Hepatic stellate cell (primary cell): ENCODE measurements around the gene CENPI.
"Not testable (repeated sequence)": the region's sequence is repeated elsewhere in the genome, so short reads cannot be mapped to it uniquely, and the experiment has no call there.

Experiments used
- DNase-seq: peaks from one replicate; pipeline ENCODE4 v3.0.0; 2011; ENCODE audit warnings: low spot score

Gene CENPI, protein sequence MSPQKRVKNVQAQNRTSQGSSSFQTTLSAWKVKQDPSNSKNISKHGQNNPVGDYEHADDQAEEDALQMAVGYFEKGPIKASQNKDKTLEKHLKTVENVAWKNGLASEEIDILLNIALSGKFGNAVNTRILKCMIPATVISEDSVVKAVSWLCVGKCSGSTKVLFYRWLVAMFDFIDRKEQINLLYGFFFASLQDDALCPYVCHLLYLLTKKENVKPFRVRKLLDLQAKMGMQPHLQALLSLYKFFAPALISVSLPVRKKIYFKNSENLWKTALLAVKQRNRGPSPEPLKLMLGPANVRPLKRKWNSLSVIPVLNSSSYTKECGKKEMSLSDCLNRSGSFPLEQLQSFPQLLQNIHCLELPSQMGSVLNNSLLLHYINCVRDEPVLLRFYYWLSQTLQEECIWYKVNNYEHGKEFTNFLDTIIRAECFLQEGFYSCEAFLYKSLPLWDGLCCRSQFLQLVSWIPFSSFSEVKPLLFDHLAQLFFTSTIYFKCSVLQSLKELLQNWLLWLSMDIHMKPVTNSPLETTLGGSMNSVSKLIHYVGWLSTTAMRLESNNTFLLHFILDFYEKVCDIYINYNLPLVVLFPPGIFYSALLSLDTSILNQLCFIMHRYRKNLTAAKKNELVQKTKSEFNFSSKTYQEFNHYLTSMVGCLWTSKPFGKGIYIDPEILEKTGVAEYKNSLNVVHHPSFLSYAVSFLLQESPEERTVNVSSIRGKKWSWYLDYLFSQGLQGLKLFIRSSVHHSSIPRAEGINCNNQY

DNA sequence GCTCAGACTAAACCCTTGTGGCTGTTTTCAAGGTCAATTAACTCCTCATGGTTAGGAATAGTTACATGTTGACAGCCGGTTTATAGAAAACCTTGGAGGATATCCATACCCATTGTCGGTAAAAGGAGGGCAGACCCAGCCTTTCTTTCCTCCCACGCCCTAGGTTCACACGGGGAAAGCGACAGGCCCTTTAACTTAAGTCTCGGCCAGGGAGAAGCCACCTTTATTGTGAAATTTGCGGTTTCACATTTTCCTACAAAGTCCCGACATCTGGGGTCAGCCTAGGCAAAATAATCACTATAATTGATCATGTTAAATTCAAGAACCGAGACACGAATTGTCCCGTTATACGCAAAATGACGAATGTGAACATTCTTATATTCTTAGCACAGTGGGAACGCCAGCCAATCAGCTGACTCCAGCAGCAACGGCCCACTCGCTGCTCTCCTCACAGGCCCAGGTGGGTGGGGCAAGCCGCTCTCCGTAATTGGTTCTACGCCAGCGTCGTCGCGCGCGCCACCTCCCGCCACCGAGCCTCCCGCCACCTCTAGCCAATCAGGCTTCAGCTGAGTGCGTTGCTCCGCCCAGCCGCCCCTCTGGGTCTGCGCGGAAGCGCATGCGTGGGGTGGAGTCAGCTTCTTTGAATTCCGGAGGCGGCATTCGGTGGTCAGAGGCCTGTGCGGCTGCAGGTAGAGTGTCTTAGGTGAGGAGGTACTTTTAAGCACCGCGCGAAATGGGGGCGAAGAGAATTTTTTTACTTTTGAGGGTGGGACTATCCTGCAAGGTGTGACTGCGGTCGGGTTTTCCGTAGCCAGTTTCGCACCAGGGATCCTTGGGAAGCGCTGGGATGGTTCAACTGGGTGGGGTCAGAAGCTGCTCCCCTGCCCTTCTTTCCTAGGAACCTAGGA, at the start of gene CENPI:
TSS of gene CENPI (plus strand) at position 659 of the 908 bp plus-strand sequence. CDS start 2,867 bp downstream, outside the sequence.
- peak; percentile 95 for DNase-seq

DNA sequence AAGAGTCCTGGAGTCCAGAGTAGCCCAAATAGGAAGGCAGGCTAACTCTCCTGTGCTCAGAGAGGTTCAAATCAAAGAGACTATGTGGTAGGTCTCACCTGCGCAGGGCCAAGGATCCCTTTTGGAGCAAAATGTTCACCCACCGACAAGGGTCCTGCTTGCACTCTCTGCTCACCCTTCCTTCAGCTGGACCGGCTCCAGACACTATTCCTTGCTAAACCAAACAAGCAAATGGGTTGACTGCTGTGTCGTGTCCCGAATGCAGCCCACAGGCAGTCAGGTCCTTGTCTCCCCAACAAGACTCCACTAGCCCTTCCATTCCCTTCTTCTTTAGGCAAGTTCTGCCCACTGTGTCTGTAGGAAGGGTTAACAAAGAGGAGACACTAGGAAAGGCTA, 46.9 kb upstream of the CENPI start:
- no peak for DNase-seq

DNA sequence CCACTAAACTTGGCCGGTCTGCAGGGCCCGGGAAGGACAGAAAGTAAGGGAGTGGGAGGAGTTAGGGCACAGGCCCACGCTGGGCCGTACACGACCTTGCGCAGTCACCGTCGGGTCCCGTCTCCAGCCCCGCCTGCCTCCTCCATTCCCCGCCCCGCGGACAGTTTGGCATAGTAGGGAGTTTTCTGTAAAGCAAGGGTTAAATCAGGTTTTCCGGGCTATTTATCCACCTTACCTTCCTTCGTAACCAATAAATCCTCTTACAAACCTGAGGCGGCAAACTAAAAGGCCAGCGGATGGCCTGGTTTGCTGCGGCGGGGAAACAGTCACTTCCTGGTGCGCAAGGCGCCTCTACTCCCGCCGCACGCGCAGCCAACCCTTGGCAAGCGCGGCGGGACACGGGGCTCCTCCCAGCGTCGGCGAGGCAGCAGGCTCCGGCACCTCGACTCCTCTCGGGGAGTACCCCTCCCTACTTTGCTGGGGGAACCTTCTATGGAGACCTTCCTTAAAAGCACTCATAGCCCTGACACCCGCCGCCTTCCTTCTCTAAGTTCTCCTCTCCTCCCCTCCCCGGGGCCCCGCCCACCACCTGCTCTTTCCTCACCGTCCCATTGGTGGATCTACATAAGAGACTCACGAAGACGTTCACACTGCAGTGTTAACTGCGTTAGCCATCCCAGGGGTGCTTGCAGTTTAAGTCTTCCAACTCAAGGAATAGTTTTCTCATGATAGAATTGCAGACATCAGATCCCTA, 46.3 kb upstream of the CENPI start, which contains the start of gene TRMT2B:
TSS of gene TRMT2B (minus strand) at position 563 of the 754 bp plus-strand sequence. CDS start 9,822 bp downstream, outside the sequence.
- DNase-seq = peak; percentile 67

DNA sequence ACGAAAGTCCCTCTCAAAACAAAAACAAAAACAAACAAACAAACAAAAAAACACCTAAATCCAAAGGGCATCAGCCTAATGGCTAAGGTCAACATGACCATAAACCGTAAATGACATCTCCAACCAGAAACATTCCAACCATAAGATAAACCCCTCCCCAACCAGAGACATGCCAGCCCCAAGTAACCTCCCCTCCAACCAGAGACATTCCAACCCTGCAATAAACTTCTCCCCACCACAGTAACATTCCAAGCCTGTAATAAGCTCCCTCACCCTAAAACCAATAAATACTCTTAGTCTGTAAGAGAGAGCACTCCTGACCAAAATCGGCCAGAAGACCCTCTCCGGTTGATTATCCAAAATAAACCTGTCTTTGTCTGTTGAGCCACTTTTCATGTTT, 41.5 kb upstream of the CENPI start:
- not testable (repeated sequence) for DNase-seq

DNA sequence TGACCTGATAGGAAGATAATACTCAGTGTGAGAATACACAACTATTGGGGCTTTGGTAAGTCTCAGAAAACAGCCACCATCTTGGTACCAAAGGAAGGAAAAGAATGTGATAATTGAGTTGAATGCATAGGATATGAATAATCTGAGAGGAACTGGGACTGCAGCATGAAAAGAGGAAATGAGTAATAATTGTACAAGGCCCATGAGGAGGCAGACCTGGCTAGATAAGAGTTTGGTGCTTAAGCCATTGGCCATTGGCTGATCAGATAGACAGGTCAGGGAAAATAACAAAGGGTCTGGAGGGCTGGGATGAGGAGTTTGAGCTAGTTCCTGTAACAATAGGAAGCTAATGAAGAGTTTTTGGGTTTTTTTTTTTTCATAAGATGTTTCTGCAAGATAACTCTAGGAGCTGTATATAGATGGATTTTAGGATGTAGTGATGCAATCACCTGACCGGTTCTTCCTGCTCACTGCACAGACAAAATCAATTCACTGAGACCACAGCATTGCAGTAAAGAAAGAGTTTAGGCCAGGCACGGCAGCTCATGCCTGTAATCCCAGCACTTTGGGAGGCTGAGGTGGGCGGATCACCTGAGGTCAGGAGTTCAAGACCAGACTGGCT, 40.8 kb upstream of the CENPI start:
- DNase-seq = peak; percentile 45

DNA sequence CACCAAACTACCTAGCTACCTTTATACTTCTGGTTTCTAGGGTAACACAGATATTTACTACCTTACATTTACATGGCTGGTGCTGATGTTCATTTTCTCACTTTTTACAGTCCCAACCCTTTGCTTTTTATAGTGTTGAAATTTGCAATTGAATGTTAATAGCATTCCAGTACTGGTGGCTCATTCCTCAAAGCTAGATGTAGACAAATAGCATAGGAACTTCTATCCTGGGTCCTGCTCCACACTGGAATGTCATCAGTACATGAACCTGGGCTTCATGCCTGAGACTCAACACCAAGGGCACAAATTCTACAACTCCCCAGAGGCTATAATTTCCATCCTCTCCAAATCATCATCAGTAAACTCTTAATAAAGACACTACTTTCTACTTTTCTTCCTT, 35.8 kb upstream of the CENPI start:
- DNase-seq = no peak

DNA sequence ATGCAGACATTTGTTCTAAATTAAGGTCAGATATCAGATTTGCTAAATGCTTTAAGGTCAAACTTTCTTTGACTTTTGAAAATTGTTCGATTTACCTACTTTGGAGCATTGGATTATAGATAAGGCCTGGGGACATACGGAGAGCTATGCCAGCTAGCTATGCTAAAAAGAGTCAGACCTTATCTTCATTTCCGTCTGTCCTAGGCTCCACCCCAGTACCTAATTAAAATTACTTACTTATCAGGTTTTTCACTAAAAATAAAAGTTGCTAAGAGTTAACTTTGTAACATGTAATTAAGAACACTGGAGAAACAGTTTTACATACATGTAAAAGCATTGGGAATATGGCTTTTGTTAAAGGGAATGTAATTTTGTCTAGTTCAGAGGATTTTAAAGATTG, 26.4 kb upstream of the CENPI start:
- no peak for DNase-seq

DNA sequence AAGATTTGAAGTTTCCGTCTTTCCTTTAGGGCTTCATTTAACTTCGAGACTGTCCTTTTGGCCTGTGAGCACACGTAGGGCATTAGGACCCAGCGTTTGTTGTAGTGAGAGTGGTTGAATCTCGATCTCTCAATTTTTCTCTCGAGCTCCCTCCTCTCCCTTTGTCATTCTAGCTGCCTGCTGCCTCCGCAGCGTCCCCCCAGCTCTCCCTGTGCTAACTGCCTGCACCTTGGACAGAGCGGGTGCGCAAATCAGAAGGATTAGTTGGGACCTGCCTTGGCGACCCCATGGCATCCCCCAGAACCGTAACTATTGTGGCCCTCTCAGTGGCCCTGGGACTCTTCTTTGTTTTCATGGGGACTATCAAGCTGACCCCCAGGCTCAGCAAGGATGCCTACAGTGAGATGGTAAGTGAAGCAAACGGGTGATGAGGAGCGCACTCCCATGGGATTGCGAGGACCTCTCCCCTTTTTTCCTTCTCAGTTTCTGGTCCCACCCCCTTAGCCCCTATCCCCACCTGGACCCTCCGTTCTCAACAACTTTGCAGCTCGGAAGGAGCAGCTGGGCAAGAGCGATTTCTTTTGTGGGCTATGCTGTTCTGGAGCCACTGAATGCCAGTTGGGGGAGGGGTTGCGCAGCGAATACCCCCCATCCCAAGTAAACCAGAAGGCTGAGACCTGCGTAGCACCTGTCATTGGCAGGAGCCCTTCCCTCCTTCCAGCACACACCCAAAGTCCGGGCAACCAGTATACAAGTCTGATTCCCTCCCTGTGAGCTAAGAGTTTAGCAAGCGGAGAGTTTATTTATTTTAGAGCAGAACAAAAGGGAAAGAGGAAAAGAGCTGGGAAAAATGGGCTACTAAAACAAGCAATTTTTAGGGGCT, 19.0 kb upstream of the CENPI start, which contains the start of gene TMEM35A:
TSS of gene TMEM35A (plus strand) at position 164 of the 883 bp plus-strand sequence. CDS start at position 288, 124 bp downstream.
- DNase-seq = no peak

DNA sequence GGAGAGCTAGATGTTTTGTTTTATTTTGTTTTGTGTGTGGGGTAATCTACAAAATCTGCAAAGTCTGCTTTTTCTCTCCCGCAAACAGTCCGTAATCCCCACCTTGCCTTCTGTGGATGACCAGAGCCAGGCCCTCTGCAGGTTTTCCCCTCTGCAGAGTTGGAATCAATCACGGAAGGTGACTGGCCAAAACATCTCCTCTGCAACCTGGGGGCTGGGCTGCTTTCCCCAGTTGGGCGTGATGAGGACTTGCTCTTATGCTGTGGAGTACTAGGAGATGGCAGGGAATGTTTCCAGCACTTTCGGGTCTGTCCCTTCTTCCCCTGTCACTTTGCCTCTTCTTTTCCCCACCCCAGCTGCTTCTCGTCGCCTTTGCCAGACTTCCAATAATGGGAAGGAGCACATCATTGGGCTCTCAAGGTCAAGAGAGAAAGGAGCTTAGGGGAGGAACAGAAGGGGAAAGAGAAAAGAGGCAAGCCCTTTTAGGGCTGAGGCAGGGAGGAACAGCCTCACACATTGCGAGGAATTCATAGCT, 18.2 kb upstream of the CENPI start:
- DNase-seq = no peak

DNA sequence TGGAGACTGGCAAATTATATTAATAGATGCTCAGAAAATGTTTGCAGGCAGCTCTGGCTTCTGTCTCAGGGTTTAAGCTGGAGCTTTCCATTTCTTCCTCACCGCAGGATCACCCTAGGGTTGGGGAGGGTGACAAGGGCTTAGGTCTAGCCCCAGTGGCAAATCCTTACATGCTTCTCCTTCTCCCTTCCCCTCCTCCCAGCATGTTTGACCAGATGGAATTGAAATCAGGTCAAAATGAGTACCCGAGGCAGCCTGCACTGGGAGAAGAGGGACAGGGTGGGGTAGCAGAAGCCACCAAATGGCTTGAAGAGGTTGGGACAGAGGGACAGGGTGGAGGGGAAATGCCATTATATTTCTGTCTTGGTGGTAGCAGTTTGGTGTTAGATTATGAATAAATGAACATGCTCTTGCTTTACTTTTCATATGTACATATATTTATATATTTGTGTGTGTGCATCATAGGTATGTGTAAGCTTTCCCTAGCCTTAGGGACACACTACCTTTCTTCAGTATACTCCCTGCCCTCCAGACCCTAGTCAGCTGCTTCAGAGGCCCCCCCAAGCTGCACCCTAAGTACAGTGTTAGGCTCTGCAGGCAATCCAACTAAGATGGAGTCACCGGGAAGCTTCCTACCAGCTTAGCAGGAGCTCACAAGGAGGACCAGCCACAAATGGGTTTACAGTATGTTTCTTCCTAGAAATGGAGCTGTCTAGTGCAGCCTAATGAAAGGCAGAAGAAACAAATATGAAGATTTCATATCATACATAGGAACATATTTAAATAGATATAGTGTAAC, 17.5 kb upstream of the CENPI start:
- DNase-seq = no peak

DNA sequence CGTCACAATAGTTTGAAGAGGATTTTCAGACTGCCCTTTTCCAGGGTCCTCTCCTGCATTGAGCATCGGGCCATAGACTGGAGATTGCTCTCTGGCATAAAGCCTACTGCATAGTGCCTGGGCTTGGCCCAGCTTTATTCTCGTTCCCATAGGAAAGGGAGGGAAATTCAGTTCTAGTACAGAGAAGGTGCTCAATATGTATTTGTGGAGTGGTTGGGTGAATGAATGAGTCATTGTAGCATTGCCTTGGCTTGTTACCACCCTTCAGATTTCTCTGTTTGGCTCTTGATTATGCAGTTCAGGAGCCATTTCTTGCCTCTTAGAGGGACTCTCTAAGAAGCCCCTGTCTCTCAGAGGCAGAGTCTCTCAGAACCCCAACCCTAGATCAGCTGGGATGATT, 16.8 kb upstream of the CENPI start:
- no peak for DNase-seq

DNA sequence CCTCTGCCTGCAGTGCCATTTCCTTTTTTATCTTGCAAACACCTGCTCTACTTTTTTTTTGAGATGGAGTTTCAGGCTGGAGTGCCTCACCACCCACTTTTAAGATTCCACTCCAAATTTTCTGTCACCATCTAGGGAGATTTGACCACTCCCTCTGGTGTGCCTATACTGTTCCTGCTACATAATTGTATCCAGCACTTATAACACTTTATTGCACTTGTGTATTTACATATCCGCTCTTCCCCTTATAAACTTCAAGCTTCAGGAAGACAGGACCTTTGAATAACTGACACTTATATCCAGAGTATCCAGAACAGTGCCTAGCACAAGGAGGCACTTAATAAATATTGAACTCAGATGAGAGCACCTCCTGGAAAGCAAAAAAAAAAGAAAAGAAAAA, 6.2 kb upstream of the CENPI start:
- DNase-seq = no peak

DNA sequence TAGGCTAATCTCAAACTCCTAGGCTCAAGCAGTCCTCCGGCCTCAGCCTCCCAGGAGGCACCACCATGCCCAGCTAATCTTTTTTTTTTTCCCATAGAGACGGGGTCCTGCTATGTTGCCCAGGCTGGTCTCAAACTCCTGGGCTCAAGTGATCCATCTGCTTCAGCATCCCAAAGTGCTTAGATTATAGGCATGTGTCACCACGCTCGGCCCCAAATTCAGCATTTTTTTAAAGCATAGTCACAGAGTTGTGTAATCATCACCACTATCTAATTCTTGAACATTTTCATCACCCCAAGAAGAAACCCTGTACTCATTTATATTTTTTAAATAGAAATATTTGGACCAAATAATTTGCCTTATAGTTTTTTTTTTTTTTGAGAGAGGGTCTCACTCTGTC, 10.3 kb downstream of the CENPI start:
- DNase-seq = no peak

DNA sequence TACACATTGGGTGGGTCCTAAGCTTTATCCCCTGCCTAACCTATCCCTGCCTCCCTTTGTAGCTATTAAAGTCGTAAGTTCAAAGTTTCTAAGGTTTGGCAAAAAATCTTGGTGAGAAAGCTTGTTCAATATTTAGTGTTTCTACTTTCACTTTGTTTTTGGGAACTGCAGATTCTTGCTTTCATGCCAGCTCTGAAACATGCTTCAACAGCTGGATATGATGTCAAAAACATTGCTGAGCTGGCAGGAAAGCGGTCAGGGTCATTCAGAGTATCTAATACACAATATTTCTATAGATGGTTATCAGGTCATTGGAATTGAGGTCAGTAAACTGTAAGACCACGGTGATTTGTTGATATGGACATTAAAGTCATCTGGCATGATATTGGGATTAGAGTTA, 19.7 kb downstream of the CENPI start:
- DNase-seq = no peak

DNA sequence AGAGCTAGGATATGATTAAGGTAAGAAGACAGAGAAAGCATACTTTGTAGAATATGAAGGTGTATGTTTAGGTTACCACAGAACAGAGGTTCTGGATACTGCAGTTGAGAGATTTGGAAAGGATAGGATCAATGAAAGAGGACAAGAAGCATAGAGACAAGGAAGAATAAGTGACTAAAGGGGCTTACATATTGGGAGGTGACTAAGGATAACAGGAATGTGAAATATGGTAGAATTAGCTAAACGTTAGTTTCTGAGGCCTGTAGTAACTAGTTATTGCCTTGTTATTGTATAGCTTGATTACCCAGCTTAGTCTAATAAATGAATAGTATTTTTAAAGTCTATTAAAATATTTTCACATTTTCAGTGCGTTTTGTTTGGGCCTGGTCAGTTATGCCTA, 38.2 kb downstream of the CENPI start:
- no peak for DNase-seq
